ENCODE results near the gene FAM8A1. TPM values are rescaled to one million over a fixed set of nuclear protein-coding genes. Genes with fewer than 3 reads are reported as not detected.

FAM8A1 gene
- polyA plus RNA-seq, 6 donors from 2014 or later: 1.5 to 3.4 (median 2.0) TPM; not detected in 1

DNA sequence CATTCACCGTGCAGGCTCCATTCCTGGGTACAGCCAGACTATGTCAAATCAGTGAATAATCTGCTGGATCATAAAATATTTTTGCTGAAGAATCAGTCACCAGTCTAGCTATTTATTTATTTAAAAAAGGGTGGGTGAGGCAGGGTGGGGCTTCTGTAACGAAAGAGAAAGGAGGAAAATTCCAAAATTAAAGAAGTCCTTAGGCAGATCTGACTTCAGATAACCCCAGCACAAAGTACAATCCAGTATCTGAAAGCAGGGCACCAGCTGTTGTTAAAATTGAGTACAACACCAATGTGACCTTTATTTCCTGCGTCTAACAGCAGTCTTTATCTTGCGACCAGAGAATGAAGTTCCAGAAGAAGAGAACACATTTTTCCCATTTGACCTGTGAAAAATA is 15.7 kb downstream of the FAM8A1 start:
- Mint-ChIP-seq H3K27ac (no peak overlapping the region), H3K4me3 (no peak overlapping the region), H3K36me3 (peaks cover 8 to 24% of the 10 kb centered on the region in 2 donors), H3K9me3 (no peaks in the 10 kb centered on the region), H3K4me1 (peaks cover 4 to 13% (median 12%) of the 10 kb centered on the region in 3 donors), H3K27me3 (no peaks in the 10 kb centered on the region)
- DNase-seq (no peak), ATAC-seq (ENCODE audit: low read depth in 2 of 2) (no peak)

GRCh38 chr6:17621003-17621402 is 20.9 kb downstream of the FAM8A1 start:
- DNase-seq (no peak), ATAC-seq (ENCODE audit: low read depth in 2 of 2) (peak in 1 of 2 donors; percentile 43)
- H3K9me3 Mint-ChIP-seq: no peaks in the 10 kb centered on the region
- H3K36me3 Mint-ChIP-seq: peaks cover 8 to 16% of the 10 kb centered on the region in 2 donors
- peak overlapping the region in 1 of 6 donors; percentile 70 for H3K27ac Mint-ChIP-seq
- no peak overlapping the region for H3K4me3 Mint-ChIP-seq
- no peaks in the 10 kb centered on the region for H3K27me3 Mint-ChIP-seq
- H3K4me1 Mint-ChIP-seq: peaks cover 11 to 21% (median 21%) of the 10 kb centered on the region in 3 donors

DNA sequence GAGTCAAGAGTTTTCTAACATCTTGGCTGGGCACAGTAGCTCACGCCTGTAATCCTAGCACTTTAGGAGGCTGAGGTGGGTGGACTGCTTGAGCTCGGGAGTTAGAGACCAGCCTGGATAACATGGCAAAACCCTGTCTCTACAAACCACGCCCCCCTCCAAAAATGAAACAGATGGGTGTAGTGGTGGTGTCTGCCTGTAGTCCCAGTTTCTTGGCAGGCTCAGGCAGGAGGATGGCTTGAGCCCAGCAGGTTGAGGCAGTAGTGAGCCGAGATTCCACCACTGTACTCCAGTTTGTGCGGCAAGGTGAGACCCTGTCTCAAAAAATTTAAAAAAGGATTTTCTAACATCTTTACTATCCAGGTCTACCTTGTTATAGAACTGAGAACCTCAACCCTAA is 22.0 kb downstream of the FAM8A1 start:
- Mint-ChIP-seq H3K36me3 (peaks cover 8 to 12% of the 10 kb centered on the region in 2 donors), H3K27me3 (no peaks in the 10 kb centered on the region), H3K4me3 (no peak overlapping the region), H3K9me3 (no peaks in the 10 kb centered on the region), H3K4me1 (peaks cover 11 to 21% (median 21%) of the 10 kb centered on the region in 3 donors), H3K27ac (peak overlapping the region in 3 of 6 donors; percentile 24 to 70 (median 33))
- ATAC-seq (ENCODE audit: low read depth in 2 of 2) (no peak), DNase-seq (no peak)

DNA sequence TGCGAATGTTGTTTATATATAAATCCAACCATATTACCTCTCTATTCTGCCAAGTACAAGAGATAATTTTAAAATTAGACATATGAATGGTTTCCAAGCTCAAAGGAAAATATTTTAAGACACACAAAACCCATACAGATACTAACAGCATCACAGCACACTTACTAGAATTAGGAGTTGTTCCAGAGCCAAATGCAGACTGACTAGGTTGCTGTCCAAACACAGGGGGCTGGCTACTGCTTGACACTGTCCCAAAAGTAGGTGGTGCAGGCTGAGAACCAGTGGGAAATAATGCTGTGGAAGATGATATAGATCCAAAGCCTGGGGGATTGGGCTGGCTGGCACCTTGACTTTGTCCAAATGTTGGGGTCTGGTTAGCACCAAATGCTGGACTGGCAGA is 24.3 kb downstream of the FAM8A1 start:
- H3K4me3 Mint-ChIP-seq: no peak overlapping the region
- DNase-seq: no peak
- ATAC-seq (ENCODE audit: low read depth in 2 of 2): no peak
- peak overlapping the region in 2 of 6 donors; percentile 24 for H3K27ac Mint-ChIP-seq
- H3K9me3 Mint-ChIP-seq: no peaks in the 10 kb centered on the region
- H3K4me1 Mint-ChIP-seq: peaks cover 19 to 24% (median 21%) of the 10 kb centered on the region in 3 donors
- H3K36me3 Mint-ChIP-seq: no peaks in the 10 kb centered on the region
- H3K27me3 Mint-ChIP-seq: no peaks in the 10 kb centered on the region

GRCh38 chr6:17628873-17629272 is 28.8 kb downstream of the FAM8A1 start:
- H3K4me1 Mint-ChIP-seq: peaks cover 26 to 33% (median 33%) of the 10 kb centered on the region in 3 donors
- peak overlapping the region; percentile 31 to 92 (median 73) for H3K27ac Mint-ChIP-seq
- peak; percentile 37 to 38 for ATAC-seq (ENCODE audit: low read depth in 2 of 2)
- H3K4me3 Mint-ChIP-seq: no peak overlapping the region
- peak; percentile 2 for DNase-seq
- no peaks in the 10 kb centered on the region for H3K9me3 Mint-ChIP-seq
- peaks cover 10 to 14% of the 10 kb centered on the region in 2 donors for H3K36me3 Mint-ChIP-seq
- H3K27me3 Mint-ChIP-seq: no peaks in the 10 kb centered on the region

DNA sequence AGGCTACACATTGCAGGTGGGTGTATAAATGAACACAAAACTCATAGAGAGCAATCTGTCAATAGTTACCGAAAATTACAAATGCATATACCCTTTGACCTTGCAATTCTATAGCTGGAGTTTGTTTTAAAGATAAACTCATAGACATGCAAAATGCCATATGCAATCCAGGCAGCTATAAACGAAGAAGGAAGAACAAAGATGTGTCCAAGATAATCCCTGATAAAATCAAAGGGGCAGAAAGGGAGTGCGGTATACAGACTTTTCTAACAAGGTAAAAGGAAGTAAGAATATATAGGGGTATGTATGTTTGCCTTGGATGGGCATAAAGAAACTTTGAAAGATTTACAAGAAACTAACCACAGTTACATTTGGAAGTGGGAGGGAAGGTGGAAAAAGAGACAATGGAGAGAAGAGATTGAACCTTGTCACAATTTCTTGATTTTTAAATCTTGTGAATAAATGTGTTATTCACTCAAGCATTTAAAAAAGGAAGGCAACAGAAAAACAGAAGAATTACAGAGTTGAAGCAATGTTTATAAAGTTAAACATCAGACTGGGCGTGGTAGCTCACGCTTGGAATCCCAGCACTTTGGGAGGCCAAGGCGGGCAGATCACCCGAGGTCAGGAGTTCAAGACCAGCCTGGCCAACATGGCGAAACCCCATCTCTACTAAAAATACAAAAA is 29.9 kb downstream of the FAM8A1 start:
- Mint-ChIP-seq H3K36me3 (peaks cover 10 to 14% of the 10 kb centered on the region in 2 donors), H3K9me3 (no peaks in the 10 kb centered on the region), H3K4me3 (peak overlapping the region in 1 of 8 donors; percentile 4), H3K4me1 (peaks cover 32 to 40% (median 39%) of the 10 kb centered on the region in 3 donors), H3K27ac (peak overlapping the region; percentile 31 to 92 (median 81)), H3K27me3 (no peaks in the 10 kb centered on the region)
- DNase-seq (no peak), ATAC-seq (ENCODE audit: low read depth in 2 of 2) (no peak)

DNA sequence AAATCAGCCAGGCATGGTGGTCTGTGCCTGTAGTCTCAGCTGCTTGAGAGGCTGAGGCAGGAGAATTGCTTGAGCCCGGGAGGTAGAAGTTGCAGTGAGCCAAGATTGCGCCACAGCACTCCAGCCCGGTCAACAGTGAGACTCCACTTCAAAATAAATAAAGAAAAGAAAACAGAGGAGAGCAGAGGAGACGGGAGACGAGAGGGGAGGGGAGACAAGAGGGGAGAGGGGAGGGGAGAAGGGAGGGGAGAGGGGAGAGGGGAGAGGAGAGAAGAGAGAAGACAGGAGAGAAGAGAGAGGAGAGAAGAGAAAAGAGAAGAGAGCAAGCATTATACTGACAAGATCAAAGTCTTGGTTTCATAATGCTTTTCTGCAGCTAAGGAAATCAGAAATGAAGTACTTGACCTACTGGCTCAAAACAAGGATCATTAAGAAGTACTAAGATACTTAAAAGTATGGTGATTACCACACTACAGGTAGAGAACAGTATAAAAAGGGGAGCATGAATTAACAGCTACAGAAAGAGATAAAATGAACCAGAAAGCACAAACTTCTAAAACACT is 30.5 kb downstream of the FAM8A1 start:
- DNase-seq: no peak
- Mint-ChIP-seq H3K4me1 (peaks cover 33 to 42% (median 42%) of the 10 kb centered on the region in 3 donors), H3K36me3 (peaks cover 11 to 14% of the 10 kb centered on the region in 2 donors), H3K9me3 (no peaks in the 10 kb centered on the region), H3K4me3 (peak overlapping the region in 1 of 8 donors; percentile 59), H3K27me3 (no peaks in the 10 kb centered on the region), H3K27ac (peak overlapping the region; percentile 27 to 77 (median 50))
- no peak for ATAC-seq (ENCODE audit: low read depth in 2 of 2)

GRCh38 chr6:17632934-17633333 is 32.8 kb downstream of the FAM8A1 start:
- Mint-ChIP-seq H3K9me3 (no peaks in the 10 kb centered on the region), H3K27me3 (no peaks in the 10 kb centered on the region), H3K27ac (peak overlapping the region in 4 of 6 donors; percentile 7 to 64 (median 24)), H3K4me1 (peaks cover 39 to 48% (median 45%) of the 10 kb centered on the region in 3 donors), H3K36me3 (peaks cover 23 to 30% of the 10 kb centered on the region in 2 donors), H3K4me3 (no peak overlapping the region)
- DNase-seq (no peak), ATAC-seq (ENCODE audit: low read depth in 2 of 2) (no peak)

GRCh38 chr6:17633465-17634188 is 33.5 kb downstream of the FAM8A1 start:
- Mint-ChIP-seq H3K27me3 (no peaks in the 10 kb centered on the region), H3K4me3 (no peak overlapping the region), H3K27ac (peak overlapping the region in 5 of 6 donors; percentile 19 to 86 (median 47)), H3K9me3 (no peaks in the 10 kb centered on the region), H3K4me1 (peaks cover 39 to 47% (median 45%) of the 10 kb centered on the region in 3 donors), H3K36me3 (peaks cover 23 to 36% of the 10 kb centered on the region in 2 donors)
- ATAC-seq (ENCODE audit: low read depth in 2 of 2): no peak
- no peak for DNase-seq

DNA sequence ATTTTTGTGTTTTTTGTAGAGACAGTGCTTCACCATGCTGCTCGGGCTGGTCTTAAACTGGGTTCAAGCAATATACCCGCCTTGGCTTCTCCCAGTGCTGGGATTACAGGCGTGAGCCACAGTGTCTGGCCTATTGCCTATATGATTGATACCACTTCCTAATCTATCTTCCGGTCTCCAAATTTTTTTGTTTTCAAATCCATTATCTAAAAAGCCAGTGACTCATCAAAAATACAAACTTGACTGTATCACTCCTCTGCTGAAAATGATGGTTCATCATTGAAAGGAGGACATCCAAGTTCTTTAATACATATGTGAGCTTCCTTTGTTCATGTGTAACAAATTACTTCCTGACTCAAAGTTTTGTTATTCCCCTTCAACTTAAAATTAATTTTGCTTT is 35.5 kb downstream of the FAM8A1 start:
- H3K27ac Mint-ChIP-seq: peak overlapping the region in 2 of 6 donors; percentile 15 to 17
- H3K36me3 Mint-ChIP-seq: peaks cover 12 to 39% of the 10 kb centered on the region in 2 donors
- no peaks in the 10 kb centered on the region for H3K27me3 Mint-ChIP-seq
- H3K4me3 Mint-ChIP-seq: peak overlapping the region in 1 of 8 donors; percentile 18
- ATAC-seq (ENCODE audit: low read depth in 2 of 2) (no peak), DNase-seq (no peak)
- H3K9me3 Mint-ChIP-seq: no peaks in the 10 kb centered on the region
- H3K4me1 Mint-ChIP-seq: peaks cover 23 to 28% (median 25%) of the 10 kb centered on the region in 3 donors

- ATAC-seq (ENCODE audit: low read depth in 2 of 2): no peak
- Mint-ChIP-seq H3K4me3 (no peak overlapping the region), H3K9me3 (no peaks in the 10 kb centered on the region), H3K27ac (peak overlapping the region in 3 of 6 donors; percentile 21 to 67 (median 59)), H3K36me3 (peaks cover 25 to 47% of the 10 kb centered on the region in 2 donors), H3K4me1 (peaks cover 18 to 23% (median 18%) of the 10 kb centered on the region in 3 donors), H3K27me3 (no peaks in the 10 kb centered on the region)
- DNase-seq: no peak
These were observed 38.2 kb downstream of the FAM8A1 start for GRCh38 chr6:17638212-17638715.

GRCh38 chr6:17640477-17640917 is 40.4 kb downstream of the FAM8A1 start:
- H3K9me3 Mint-ChIP-seq: no peaks in the 10 kb centered on the region
- ATAC-seq (ENCODE audit: low read depth in 2 of 2) (no peak), DNase-seq (no peak)
- peaks cover 4 to 11% (median 7%) of the 10 kb centered on the region in 3 donors for H3K4me1 Mint-ChIP-seq
- no peak overlapping the region for H3K4me3 Mint-ChIP-seq
- no peaks in the 10 kb centered on the region for H3K27me3 Mint-ChIP-seq
- peak overlapping the region in 3 of 6 donors; percentile 21 to 93 (median 63) for H3K27ac Mint-ChIP-seq
- peaks cover 34 to 53% of the 10 kb centered on the region in 2 donors for H3K36me3 Mint-ChIP-seq

DNA sequence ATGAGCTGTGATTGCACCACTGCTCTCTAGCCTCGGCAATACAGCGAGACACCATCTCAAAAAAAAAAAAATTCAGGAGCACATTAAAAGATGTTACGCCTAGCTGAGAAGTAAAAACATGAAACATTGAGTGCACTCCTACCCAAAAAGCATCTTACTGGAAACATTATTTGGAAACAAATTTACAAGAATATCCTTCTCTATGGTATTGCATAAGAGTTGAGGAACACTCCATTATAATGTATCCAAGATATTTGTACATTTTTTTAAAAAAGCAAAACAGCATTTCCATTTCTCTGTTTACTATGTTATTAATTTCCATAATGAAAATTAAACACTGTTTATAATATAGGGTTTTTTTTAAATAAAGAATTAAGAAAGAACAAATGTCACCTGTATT is 48.6 kb downstream of the FAM8A1 start:
- DNase-seq (no peak), ATAC-seq (ENCODE audit: low read depth in 2 of 2) (no peak)
- peak overlapping the region in 2 of 6 donors; percentile 41 to 58 for H3K27ac Mint-ChIP-seq
- peaks cover 16 to 25% of the 10 kb centered on the region in 2 donors for H3K36me3 Mint-ChIP-seq
- H3K27me3 Mint-ChIP-seq: no peaks in the 10 kb centered on the region
- peaks cover 4 to 9% (median 4%) of the 10 kb centered on the region in 3 donors for H3K4me1 Mint-ChIP-seq
- H3K9me3 Mint-ChIP-seq: no peaks in the 10 kb centered on the region
- H3K4me3 Mint-ChIP-seq: no peak overlapping the region

Data from naive B cell (primary cell).